Skeletal muscle satellite cell (primary cell): ENCODE data around the gene KBTBD8.

Experiments used
- H3K27me3 ChIP-seq: 2 replicates; pipeline ENCODE4 v1.7.0; 2013; ENCODE audit warnings: low read length; ENCODE audit not compliant: control insufficient read depth, insufficient read depth
- H3K36me3 ChIP-seq: 2 replicates; pipeline ENCODE4 v1.7.0; 2013; ENCODE audit warnings: mild to moderate bottlenecking, control low read depth, low read length; ENCODE audit not compliant: insufficient read depth
- H3K4me1 ChIP-seq: 2 replicates; pipeline ENCODE4 v1.7.0; 2013; ENCODE audit warnings: low read length; ENCODE audit not compliant: control insufficient read depth, insufficient read depth
- H3K4me2 ChIP-seq: 2 replicates; pipeline ENCODE4 v1.7.0; 2013; ENCODE audit warnings: mild to moderate bottlenecking, low read length
- H3K4me3 ChIP-seq: 2 replicates; pipeline ENCODE4 v1.7.0; 2013; ENCODE audit warnings: low read length
- H3K9ac ChIP-seq: 2 replicates; pipeline ENCODE4 v1.7.0; 2013; ENCODE audit warnings: mild to moderate bottlenecking, low read depth, low read length, moderate library complexity
- H3K9me3 ChIP-seq: replicated peaks from 2 replicates; pipeline ENCODE4 v1.7.0; 2013; ENCODE audit warnings: mild to moderate bottlenecking, control low read depth, low read length

KBTBD8 gene

GRCh38 chr3:67045711-67046465, 47.8 kb downstream of the KBTBD8 start:
- H3K27me3 ChIP-seq = no peaks in the 10 kb centered on the region
- H3K36me3 ChIP-seq = no peaks in the 10 kb centered on the region
- no peak overlapping the region for H3K9ac ChIP-seq
- H3K4me3 ChIP-seq = no peak overlapping the region
- H3K4me1 ChIP-seq = peaks cover 6% of the 10 kb centered on the region
- no peaks in the 10 kb centered on the region for H3K9me3 ChIP-seq
- no peak overlapping the region for H3K4me2 ChIP-seq

GRCh38 chr3:67047051-67047450, 48.9 kb downstream of the KBTBD8 start:
- H3K9me3 ChIP-seq = no peaks in the 10 kb centered on the region
- no peak overlapping the region for H3K9ac ChIP-seq
- H3K36me3 ChIP-seq = no peaks in the 10 kb centered on the region
- H3K27me3 ChIP-seq = no peaks in the 10 kb centered on the region
- peaks cover 6% of the 10 kb centered on the region for H3K4me1 ChIP-seq
- no peak overlapping the region for H3K4me2 ChIP-seq
- H3K4me3 ChIP-seq = no peak overlapping the region

GRCh38 chr3:67048067-67048714, 50.1 kb downstream of the KBTBD8 start:
- H3K36me3 ChIP-seq = no peaks in the 10 kb centered on the region
- no peak overlapping the region for H3K9ac ChIP-seq
- peaks cover 6% of the 10 kb centered on the region for H3K4me1 ChIP-seq
- no peak overlapping the region for H3K4me2 ChIP-seq
- H3K9me3 ChIP-seq = no peaks in the 10 kb centered on the region
- no peak overlapping the region for H3K4me3 ChIP-seq
- no peaks in the 10 kb centered on the region for H3K27me3 ChIP-seq

GRCh38 chr3:67048715-67049074, 50.6 kb downstream of the KBTBD8 start:
- Histone ChIP-seq H3K4me1 (peaks cover 6% of the 10 kb centered on the region), H3K36me3 (no peaks in the 10 kb centered on the region), H3K4me2 (no peak overlapping the region), H3K27me3 (no peaks in the 10 kb centered on the region), H3K9me3 (no peaks in the 10 kb centered on the region), H3K4me3 (no peak overlapping the region), H3K9ac (no peak overlapping the region)

- no peaks in the 10 kb centered on the region for H3K4me1 ChIP-seq
- H3K9ac ChIP-seq = no peak overlapping the region
- H3K4me3 ChIP-seq = no peak overlapping the region
- no peaks in the 10 kb centered on the region for H3K36me3 ChIP-seq
- no peak overlapping the region for H3K4me2 ChIP-seq
- no peaks in the 10 kb centered on the region for H3K9me3 ChIP-seq
- peaks cover 6% of the 10 kb centered on the region for H3K27me3 ChIP-seq
These were observed 61.3 kb downstream of the KBTBD8 start for GRCh38 chr3:67059443-67059842.
